K562 (cell line): ENCODE data around the gene CSAG1. TPM values are rescaled to one million over a fixed set of nuclear protein-coding genes. Genes with fewer than 3 reads are reported as not detected.

Experiments
- ATAC-seq: fragments of 200-7000 bp; cut with Tn5 transposase; 3 replicates; pipeline ENCODE4 v1.9.1; 2020; ENCODE audit warnings: moderate library complexity
- BruUV-seq: library from RNA; stranded (reverse); fragments of 400-500 nt; replicated peaks from 2 replicates; lab custom pipeline; 2021; lab: Mats Ljungman, UMichigan
- CTCF ChIA-PET: fragments of 300-600 bp; formaldehyde crosslinking; extraction: SDS; loops from one replicate; lab custom pipeline; 2021; ENCODE audit warnings: low intra/inter-chr PET ratio; lab: Yijun Ruan, JAX
- POLR2A ChIA-PET: fragments of 300-600, 350-650 bp; sonication (Branson Sonifier 250); formaldehyde crosslinking; extraction: SDS; loops from one replicate; lab custom pipeline; 2021; ENCODE audit warnings: antibody characterized with exemption, inconsistent platforms; lab: Yijun Ruan, JAX
- DNase-seq, 4 experiments: peaks; one replicate each; pipeline versions ENCODE4 v3.0.0 to v3.0.0-alpha.2; 2011 to 2018; ENCODE audit warnings: low spot score in 3 of 4, mixed read lengths in 3 of 4; ENCODE audit errors: extremely low read depth in 1 of 4
- FAIRE-seq: peaks from 2 replicates; lab custom pipeline; 2011; peaks lifted over from hg19 to GRCh38; lab: Jason Lieb, UNC
- H2AFZ ChIP-seq: 2 replicates; pipeline ENCODE4 v1.6.0; 2011; ENCODE audit warnings: low read depth, low read length, control low read depth, inconsistent platforms
- H3K27ac ChIP-seq: fragments of 200-600 bp; 3 replicates; pipeline ENCODE4 v1.8.0; 2011; ENCODE audit warnings: low read depth, mild to moderate bottlenecking, control low read depth, inconsistent platforms, low read length, moderate library complexity, mixed read lengths; ENCODE audit errors: extremely low read depth
- H3K27me3 ChIP-seq, 2 experiments: fragments of 300-600 bp in 1 of 2; 2 replicates in 1 of 2; 3 replicates in 1 of 2; pipeline versions ENCODE4 v1.6.0 to v1.8.0; 2011; ENCODE audit warnings: inconsistent platforms in 2 of 2, low read length in 2 of 2, mild to moderate bottlenecking in 1 of 2, mixed read lengths in 1 of 2, moderate library complexity in 1 of 2; ENCODE audit not compliant: control insufficient read depth in 2 of 2, insufficient read depth in 2 of 2
- H3K36me3 ChIP-seq: fragments of 300-600 bp; 3 replicates; pipeline ENCODE4 v1.8.0; 2011; ENCODE audit warnings: mild to moderate bottlenecking, low read length, inconsistent platforms; ENCODE audit not compliant: control insufficient read depth, insufficient read depth
- H3K4me1 ChIP-seq, 2 experiments: fragments of 200-600 bp in 1 of 2; replicated peaks in 1 of 2; 2 replicates in 1 of 2; 3 replicates in 1 of 2; pipeline versions ENCODE4 v1.5.1 to v1.8.0; 2011; ENCODE audit warnings: inconsistent platforms in 2 of 2, low read length in 2 of 2, mild to moderate bottlenecking in 1 of 2, mixed read lengths in 1 of 2, moderate library complexity in 1 of 2; ENCODE audit not compliant: control insufficient read depth in 2 of 2, insufficient read depth in 2 of 2
- H3K4me2 ChIP-seq: 2 replicates; pipeline ENCODE4 v1.6.1; 2011; ENCODE audit warnings: low read length, control low read depth, inconsistent platforms, mixed read lengths; ENCODE audit not compliant: insufficient read depth
- H3K4me3 ChIP-seq: fragments of 200-600 bp; sonication (generic), shearing (Covaris generic); 2 replicates; pipeline ENCODE4 v1.5.1; 2016; ENCODE audit warnings: control low read depth, inconsistent platforms
- H3K79me2 ChIP-seq: fragments of 200-600 bp; 3 replicates; pipeline ENCODE4 v1.8.0; 2011; ENCODE audit warnings: low read length, inconsistent platforms; ENCODE audit not compliant: control insufficient read depth, insufficient read depth
- H3K9ac ChIP-seq, 2 experiments: 2 replicates each; pipeline versions ENCODE4 v1.6.0 to v1.6.1; 2011; ENCODE audit warnings: low read depth in 2 of 2, low read length in 2 of 2, control low read depth in 1 of 2, inconsistent platforms in 1 of 2, mild to moderate bottlenecking in 1 of 2, mixed read lengths in 1 of 2; ENCODE audit not compliant: insufficient read depth in 1 of 2
- H3K9me1 ChIP-seq: one replicate; pipeline ENCODE4 v1.6.0; 2011; ENCODE audit warnings: inconsistent platforms, mild to moderate bottlenecking, low read length, moderate library complexity; ENCODE audit not compliant: control insufficient read depth, insufficient read depth
- H3K9me3 ChIP-seq: replicated peaks from 2 replicates; pipeline ENCODE4 v1.5.1; 2011; ENCODE audit warnings: low read depth, low read length, inconsistent platforms; ENCODE audit not compliant: control insufficient read depth, insufficient read depth
- H4K20me1 ChIP-seq: replicated peaks from 2 replicates; pipeline ENCODE4 v1.6.1; 2011; ENCODE audit warnings: low read length, inconsistent platforms, mixed read lengths; ENCODE audit not compliant: control insufficient read depth, insufficient read depth
- FOXA3 ChIP-seq, 2 experiments: fragments of 450-650 bp in 1 of 2; sonication (generic) in 1 of 2; formaldehyde crosslinking; IDR thresholded peaks in 1 of 2; conservative IDR thresholded peaks in 1 of 2; 2 replicates each; pipeline versions ENCODE4 v1.4.0 to v1.8.0; 2020 to 2022; ENCODE audit warnings: mild to moderate bottlenecking in 2 of 2, missing genetic modification reagents in 1 of 2
- FOXJ2 ChIP-seq: fragments of 200-800 bp; sonication (Bioruptor generic); IDR thresholded peaks from 2 replicates; pipeline ENCODE4 v1.6.1; 2016; ENCODE audit warnings: missing genetic modification characterization, missing compliant biosample characterization
- JUNB ChIP-seq: fragments of 450-650 bp; formaldehyde crosslinking; conservative IDR thresholded peaks from 2 replicates; pipeline ENCODE4 v1.4.0; 2020; ENCODE audit warnings: mild to moderate bottlenecking
- KLF6 ChIP-seq: fragments of 250-450 bp; sonication (Bioruptor Pico); IDR thresholded peaks from 2 replicates; pipeline ENCODE4 v1.4.0; 2020; ENCODE audit warnings: mild to moderate bottlenecking, moderate library complexity, borderline replicate concordance
- MTA1 ChIP-seq: fragments of 450-650 bp; IDR thresholded peaks from 2 replicates; pipeline ENCODE4 v1.6.1; 2017; ENCODE audit warnings: borderline replicate concordance
- RB1 ChIP-seq: fragments of 450-650 bp; IDR thresholded peaks from 2 replicates; pipeline ENCODE4 v1.6.1; 2017; ENCODE audit warnings: low read depth, mild to moderate bottlenecking
- TRIM24 ChIP-seq, 2 experiments: fragments of 450-650 bp; IDR thresholded peaks; 2 replicates each; pipeline ENCODE4 v1.6.1; 2016
- ZC3H8 ChIP-seq: fragments of 450-650 bp; IDR thresholded peaks from 2 replicates; pipeline ENCODE4 v1.6.1; 2017
- ZNF561 ChIP-seq: fragments of 450-650 bp; formaldehyde crosslinking; conservative IDR thresholded peaks from 2 replicates; pipeline ENCODE4 v1.4.0; 2020; ENCODE audit warnings: mild to moderate bottlenecking, moderate library complexity
- ZNF644 ChIP-seq: fragments of 200-800 bp; sonication (Bioruptor generic); IDR thresholded peaks from 2 replicates; pipeline ENCODE4 v1.6.1; 2016; ENCODE audit warnings: low read depth, missing genetic modification characterization, missing compliant biosample characterization
- ZNF696 ChIP-seq: fragments of 250-450 bp; sonication (Bioruptor Pico); conservative IDR thresholded peaks from 2 replicates; pipeline ENCODE4 v1.4.0; 2020; ENCODE audit warnings: mild to moderate bottlenecking, moderate library complexity
- WGBS: fragments of 100-300 bp; shearing (Covaris generic); methylation state at CpG from one replicate; pipeline ENCODE4 v1.1.6; 2016; ENCODE audit warnings: low coverage, mixed read lengths; ENCODE audit not compliant: insufficient coverage; ENCODE audit errors: missing lambda C conversion rate; 5-methylcytosine and 5-hydroxymethylcytosine counted together
- in situ Hi-C: fragments of 300-500 bp; cut with MboI; formaldehyde crosslinking; loops from 4 replicates; pipeline ENCODE4 v1.15.0; 2018; ENCODE audit warnings: inconsistent platforms, mixed read lengths
- intact Hi-C: fragments of 100-400 bp; cut with micrococcal nuclease; formaldehyde crosslinking; loops from 2 replicates; pipeline ENCODE4 v1.14.2; 2022
- polyA plus RNA-seq, 8 experiments: library from polyadenylated mRNA; depleted of rRNA in 4 of 8; stranded (reverse) in 5 of 8; unstranded in 3 of 8; fragments of >200 nt; fragmentation: Nextera tagmentation in 2 of 8; fragmentation: Illumina TruSeq in 1 of 8; extraction: Ambion mirVana in 2 of 8; extraction: Trizol in 1 of 8; gene quantifications; 2 replicates each; pipeline versions ENCODE4 v1.2.1 to v1.2.3, GENCODE V29; 2011 to 2014; ENCODE audit warnings: inconsistent platforms in 1 of 8, missing spikeins in 1 of 8
- total RNA-seq, 7 experiments: library from RNA; depleted of rRNA in 6 of 7; stranded (reverse); fragments of >200 nt in 6 of 7; fragmentation: Illumina TruSeq in 2 of 7; extraction: Trizol in 2 of 7; gene quantifications; 2 replicates each; pipeline versions ENCODE4 v1.2.1 to v1.2.3, GENCODE V29; 2011 to 2021; ENCODE audit warnings: low replicate concordance in 1 of 7
- TF ChIP-seq, protein P1 (sequence below): fragments of 150-350 bp; IDR thresholded peaks from 2 replicates; pipeline ENCODE4 v1.6.1; 2014; ENCODE audit warnings: low read depth, mild to moderate bottlenecking, low read length, borderline replicate concordance

Gene CSAG1
- total and polyA plus RNA-seq, 9 of the 15 experiments (the other 6 are each of a cell fraction or from before 2014, with no cell fraction given), result 43.1 to 170 (median 62.1) TPM

GRCh38 chrX:152725409-152725808 lies 8.1 kb downstream of the CSAG1 start:
- no peak overlapping the region for H3K4me3 ChIP-seq
- H3K9me3 ChIP-seq, result no peaks in the 10 kb centered on the region
- intact Hi-C loops (no loop called here), in situ Hi-C loops (no loop called here)
- no peak overlapping the region for H3K9ac ChIP-seq
- ATAC-seq (no peak), FAIRE-seq (no peak), DNase-seq (no peak)
- H3K27me3 ChIP-seq, result no peaks in the 10 kb centered on the region
- ChIA-PET POLR2A (no interaction called here), CTCF (no interaction called here)
- no peak overlapping the region for H3K27ac ChIP-seq
- no peaks in the 10 kb centered on the region for H3K36me3 ChIP-seq
- no TSS peak for BruUV-seq
- 22% methylated on average over 5 of the region's 7 CpGs for WGBS
- no peaks in the 10 kb centered on the region for H4K20me1 ChIP-seq
- no peaks in the 10 kb centered on the region; a peak in 1 of 5 replicates for H3K4me1 ChIP-seq
- no peak overlapping the region for H2AFZ ChIP-seq
- no peaks in the 10 kb centered on the region for H3K79me2 ChIP-seq
- H3K9me1 ChIP-seq, result no peaks in the 10 kb centered on the region
- no peak overlapping the region for H3K4me2 ChIP-seq
- TF ChIP-seq, protein P1, sequence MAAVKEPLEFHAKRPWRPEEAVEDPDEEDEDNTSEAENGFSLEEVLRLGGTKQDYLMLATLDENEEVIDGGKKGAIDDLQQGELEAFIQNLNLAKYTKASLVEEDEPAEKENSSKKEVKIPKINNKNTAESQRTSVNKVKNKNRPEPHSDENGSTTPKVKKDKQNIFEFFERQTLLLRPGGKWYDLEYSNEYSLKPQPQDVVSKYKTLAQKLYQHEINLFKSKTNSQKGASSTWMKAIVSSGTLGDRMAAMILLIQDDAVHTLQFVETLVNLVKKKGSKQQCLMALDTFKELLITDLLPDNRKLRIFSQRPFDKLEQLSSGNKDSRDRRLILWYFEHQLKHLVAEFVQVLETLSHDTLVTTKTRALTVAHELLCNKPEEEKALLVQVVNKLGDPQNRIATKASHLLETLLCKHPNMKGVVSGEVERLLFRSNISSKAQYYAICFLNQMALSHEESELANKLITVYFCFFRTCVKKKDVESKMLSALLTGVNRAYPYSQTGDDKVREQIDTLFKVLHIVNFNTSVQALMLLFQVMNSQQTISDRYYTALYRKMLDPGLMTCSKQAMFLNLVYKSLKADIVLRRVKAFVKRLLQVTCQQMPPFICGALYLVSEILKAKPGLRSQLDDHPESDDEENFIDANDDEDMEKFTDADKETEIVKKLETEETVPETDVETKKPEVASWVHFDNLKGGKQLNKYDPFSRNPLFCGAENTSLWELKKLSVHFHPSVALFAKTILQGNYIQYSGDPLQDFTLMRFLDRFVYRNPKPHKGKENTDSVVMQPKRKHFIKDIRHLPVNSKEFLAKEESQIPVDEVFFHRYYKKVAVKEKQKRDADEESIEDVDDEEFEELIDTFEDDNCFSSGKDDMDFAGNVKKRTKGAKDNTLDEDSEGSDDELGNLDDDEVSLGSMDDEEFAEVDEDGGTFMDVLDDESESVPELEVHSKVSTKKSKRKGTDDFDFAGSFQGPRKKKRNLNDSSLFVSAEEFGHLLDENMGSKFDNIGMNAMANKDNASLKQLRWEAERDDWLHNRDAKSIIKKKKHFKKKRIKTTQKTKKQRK, result no peak
- TF ChIP-seq JUNB (CRISPR knock-in tag), result no peak
- TF ChIP-seq ZNF644 (tag), result no peak
- TF ChIP-seq RB1, result no peak
- TF ChIP-seq FOXA3 (CRISPR knock-in tag; conservative IDR thresholded peaks at IDR 0.05 in 1 of 2, IDR thresholded peaks at IDR 0.05 in 1 of 2), result no peak
- TF ChIP-seq TRIM24 (IDR thresholded peaks at IDR 0.05), result no peak
- no peak for TF ChIP-seq FOXJ2 (tag)
- TF ChIP-seq ZNF561 (CRISPR knock-in tag), result no peak
- no peak for TF ChIP-seq MTA1
- no peak for TF ChIP-seq KLF6
- no peak for TF ChIP-seq ZNF696 (CRISPR knock-in tag)
- no peak for TF ChIP-seq ZC3H8
